ENCODE measurements around the gene ZNF446. TPM values are rescaled to one million over a fixed set of nuclear protein-coding genes. Genes with fewer than 3 reads are reported as not detected.

The ZNF446 gene
- total and polyA plus RNA-seq, 3 donors from 2014 or later, result 24.3 to 38.7 (median 33.6) TPM

DNA sequence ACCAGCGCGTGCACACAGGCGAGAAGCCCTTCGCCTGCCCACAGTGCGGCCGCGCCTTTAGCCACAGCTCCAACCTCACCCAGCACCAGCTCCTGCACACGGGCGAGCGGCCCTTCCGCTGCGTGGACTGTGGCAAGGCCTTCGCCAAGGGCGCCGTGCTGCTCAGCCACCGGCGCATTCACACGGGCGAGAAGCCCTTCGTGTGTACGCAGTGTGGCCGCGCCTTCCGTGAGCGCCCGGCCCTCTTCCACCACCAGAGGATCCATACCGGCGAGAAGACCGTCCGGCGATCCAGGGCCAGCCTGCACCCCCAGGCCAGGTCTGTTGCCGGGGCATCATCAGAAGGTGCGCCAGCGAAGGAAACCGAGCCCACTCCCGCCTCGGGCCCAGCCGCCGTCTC is 4.4 kb upstream of the ZNF446 start:
- no peak for DNase-seq
- Histone ChIP-seq H3K27ac (no peak overlapping the region), H3K4me1 (peaks cover 15% of the 10 kb centered on the region), H3K27me3 (no peaks in the 10 kb centered on the region), H3K4me3 (no peak overlapping the region), H3K36me3 (ENCODE audit: low read depth, missing control alignments) (no peaks in the 10 kb centered on the region), H3K9me3 (no peaks in the 10 kb centered on the region)
- TF ChIP-seq, protein P1, sequence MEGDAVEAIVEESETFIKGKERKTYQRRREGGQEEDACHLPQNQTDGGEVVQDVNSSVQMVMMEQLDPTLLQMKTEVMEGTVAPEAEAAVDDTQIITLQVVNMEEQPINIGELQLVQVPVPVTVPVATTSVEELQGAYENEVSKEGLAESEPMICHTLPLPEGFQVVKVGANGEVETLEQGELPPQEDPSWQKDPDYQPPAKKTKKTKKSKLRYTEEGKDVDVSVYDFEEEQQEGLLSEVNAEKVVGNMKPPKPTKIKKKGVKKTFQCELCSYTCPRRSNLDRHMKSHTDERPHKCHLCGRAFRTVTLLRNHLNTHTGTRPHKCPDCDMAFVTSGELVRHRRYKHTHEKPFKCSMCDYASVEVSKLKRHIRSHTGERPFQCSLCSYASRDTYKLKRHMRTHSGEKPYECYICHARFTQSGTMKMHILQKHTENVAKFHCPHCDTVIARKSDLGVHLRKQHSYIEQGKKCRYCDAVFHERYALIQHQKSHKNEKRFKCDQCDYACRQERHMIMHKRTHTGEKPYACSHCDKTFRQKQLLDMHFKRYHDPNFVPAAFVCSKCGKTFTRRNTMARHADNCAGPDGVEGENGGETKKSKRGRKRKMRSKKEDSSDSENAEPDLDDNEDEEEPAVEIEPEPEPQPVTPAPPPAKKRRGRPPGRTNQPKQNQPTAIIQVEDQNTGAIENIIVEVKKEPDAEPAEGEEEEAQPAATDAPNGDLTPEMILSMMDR (IDR thresholded peaks at IDR 0.05), result no peak
- no peak for TF ChIP-seq POLR2A (IDR thresholded peaks at IDR 0.05)
- 88 to 96% methylated on average over 27 to 35 of the region's 39 CpGs for WGBS, 2 donors
- intact Hi-C loops (cut with DNase I; ENCODE audit: low total_unique reads), result no loop called here

DNA sequence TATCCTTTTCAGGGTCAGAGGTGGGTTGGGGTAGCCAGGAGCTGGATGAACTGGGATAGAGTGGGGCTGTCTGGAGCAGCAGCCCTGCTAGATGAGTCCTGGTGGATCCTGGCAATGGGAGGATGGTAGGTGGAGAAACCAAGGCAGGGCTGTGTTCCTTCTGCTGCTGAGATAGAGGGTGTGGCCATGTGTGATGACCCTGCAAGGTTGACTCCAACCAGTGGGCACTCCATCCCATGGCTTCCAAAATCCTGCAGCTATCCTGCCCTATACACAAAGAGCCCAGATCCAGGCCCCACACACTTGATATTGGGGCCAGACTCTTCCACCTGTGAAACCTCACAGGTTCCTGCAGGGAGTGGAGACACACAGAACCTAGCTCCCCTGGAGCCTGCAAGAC is 2.4 kb upstream of the ZNF446 start:
- DNase-seq, result no peak
- no peaks in the 10 kb centered on the region for H3K27me3 ChIP-seq
- H3K4me1 ChIP-seq, result peaks cover 16% of the 10 kb centered on the region
- TF ChIP-seq, protein P1 (IDR thresholded peaks at IDR 0.05), result no peak
- no peak for TF ChIP-seq POLR2A (IDR thresholded peaks at IDR 0.05)
- H3K9me3 ChIP-seq, result no peaks in the 10 kb centered on the region
- no peak overlapping the region for H3K4me3 ChIP-seq
- intact Hi-C loops (cut with DNase I; ENCODE audit: low total_unique reads), result no loop called here
- no peak overlapping the region for H3K27ac ChIP-seq
- H3K36me3 ChIP-seq (ENCODE audit: low read depth, missing control alignments), result no peaks in the 10 kb centered on the region

DNA sequence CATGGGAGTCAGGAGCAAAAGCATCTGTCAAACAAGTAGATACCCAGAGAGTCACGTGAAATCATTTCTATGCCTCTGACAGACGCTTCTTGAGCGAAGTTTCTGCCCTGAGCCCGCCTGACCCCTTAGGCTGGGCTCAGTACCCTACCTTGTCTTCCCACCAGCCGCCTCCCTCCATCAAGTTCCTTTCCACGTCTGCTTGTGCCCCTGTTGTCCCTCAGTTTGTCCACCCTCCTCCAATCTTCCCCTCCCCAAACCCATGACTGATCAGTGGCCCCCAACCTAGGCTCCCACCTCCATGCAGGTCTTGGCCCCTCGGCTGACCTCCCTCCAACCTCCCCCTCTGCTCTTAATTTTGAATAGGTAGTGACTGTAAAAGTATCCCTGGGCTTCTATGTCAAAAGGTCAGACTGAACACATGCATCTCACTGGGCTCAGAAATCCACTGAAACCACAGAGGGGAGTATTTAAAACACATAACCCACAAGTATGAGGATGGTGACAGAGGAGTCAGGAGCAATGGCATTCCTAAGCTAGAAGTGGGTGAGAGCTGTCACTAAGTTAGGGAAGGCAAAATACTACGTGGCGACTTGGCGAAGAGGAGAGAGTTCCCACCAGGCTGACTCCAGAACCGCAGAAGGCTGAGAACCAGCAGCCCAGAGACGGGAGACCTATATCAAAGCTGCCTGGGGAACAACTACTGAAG is 1.7 kb upstream of the ZNF446 start:
- Histone ChIP-seq H3K4me3 (no peak overlapping the region), H3K36me3 (ENCODE audit: low read depth, missing control alignments) (no peaks in the 10 kb centered on the region), H3K27ac (no peak overlapping the region), H3K27me3 (no peaks in the 10 kb centered on the region), H3K4me1 (peaks cover 16% of the 10 kb centered on the region), H3K9me3 (no peaks in the 10 kb centered on the region)
- no peak for DNase-seq
- TF ChIP-seq, protein P1 (IDR thresholded peaks at IDR 0.05), result no peak
- TF ChIP-seq POLR2A (IDR thresholded peaks at IDR 0.05), result no peak
- intact Hi-C loops (cut with DNase I; ENCODE audit: low total_unique reads), result no loop called here
- WGBS, 2 donors, result 80 to 84% methylated on average over 12 of the region's 12 CpGs

DNA sequence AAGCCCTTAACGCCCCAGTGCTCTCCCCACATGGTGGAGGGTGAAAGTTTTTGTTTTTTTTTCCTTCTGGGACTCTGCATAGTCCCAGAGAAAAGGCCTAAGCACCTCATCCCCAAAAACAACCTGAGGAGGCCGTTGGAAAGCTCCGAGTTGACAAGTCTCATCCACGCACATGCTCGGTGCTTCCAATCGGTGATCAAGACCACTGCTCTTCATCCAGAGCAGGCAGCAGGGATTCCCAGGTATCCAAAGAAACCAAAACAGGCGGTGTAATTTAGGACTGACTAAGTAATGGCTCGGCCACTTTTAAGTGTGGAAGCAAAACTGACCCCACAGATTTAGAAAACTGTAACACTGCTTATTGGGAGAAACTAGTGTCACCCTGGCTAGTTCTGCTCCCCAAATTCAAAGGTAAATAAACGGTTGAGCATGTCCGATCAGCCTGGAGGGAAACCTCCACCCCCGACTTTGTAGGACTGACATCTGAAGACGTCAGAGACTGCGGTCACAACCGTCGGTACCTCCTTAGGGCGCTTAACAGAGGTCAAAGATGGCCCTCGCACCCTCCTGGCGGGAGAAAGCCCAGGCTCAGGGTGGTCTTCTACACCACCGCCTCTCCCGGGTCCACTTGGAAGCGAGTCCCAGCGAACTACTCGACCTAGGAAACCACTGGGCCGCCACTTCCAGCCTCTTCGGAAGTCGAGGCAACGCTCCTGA is 997 bp upstream of the ZNF446 start:
- WGBS, 2 donors, result 20 to 25% methylated on average over 12 to 27 of the region's 27 CpGs
- no peak for DNase-seq
- TF ChIP-seq POLR2A (IDR thresholded peaks at IDR 0.05), result no peak
- TF ChIP-seq, protein P1 (IDR thresholded peaks at IDR 0.05), result no peak
- peaks cover 16% of the 10 kb centered on the region for H3K4me1 ChIP-seq
- H3K27me3 ChIP-seq, result no peaks in the 10 kb centered on the region
- H3K27ac ChIP-seq, result peak overlapping the region; percentile 73 to 93
- intact Hi-C loops (cut with DNase I; ENCODE audit: low total_unique reads), result no loop called here
- H3K4me3 ChIP-seq, result peak overlapping the region; percentile 66 to 68
- no peaks in the 10 kb centered on the region for H3K9me3 ChIP-seq
- H3K36me3 ChIP-seq (ENCODE audit: low read depth, missing control alignments), result no peaks in the 10 kb centered on the region

Data from testis (tissue), 3 donors.